GM21619 (cell line): ENCODE data around the gene SPDEF.

Experiments used
- ATAC-seq: cut with Tn5 transposase; IDR thresholded peaks from one replicate; pipeline ENCODE4 v1.9.1; 2021; ENCODE audit not compliant: unreplicated experiment

Gene SPDEF

GRCh38 chr6:34583861-34584604 is 27.9 kb upstream of the SPDEF start:
- ATAC-seq, result no peak

DNA sequence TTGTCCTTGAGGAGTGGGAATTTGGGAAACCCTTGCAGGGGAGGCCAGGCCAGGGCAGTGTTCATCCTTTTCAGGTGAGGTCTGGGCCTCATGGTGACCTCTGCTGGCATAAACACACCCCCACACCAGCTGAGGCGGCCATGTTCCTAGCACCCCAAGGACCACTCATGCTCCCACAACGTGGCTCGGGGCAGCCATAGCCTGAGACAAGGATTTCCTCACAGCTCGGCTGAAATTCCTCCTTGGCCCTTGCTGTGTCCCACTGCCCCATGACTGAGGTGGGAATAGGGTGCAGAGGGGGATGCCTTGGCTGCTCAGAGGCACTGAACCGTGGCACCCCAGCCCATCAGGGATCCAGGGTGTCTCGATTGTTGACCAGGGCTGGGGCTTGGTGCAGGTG is 27.3 kb upstream of the SPDEF start:
- no peak for ATAC-seq

GRCh38 chr6:34581561-34581920 is 25.4 kb upstream of the SPDEF start:
- ATAC-seq, result no peak

DNA sequence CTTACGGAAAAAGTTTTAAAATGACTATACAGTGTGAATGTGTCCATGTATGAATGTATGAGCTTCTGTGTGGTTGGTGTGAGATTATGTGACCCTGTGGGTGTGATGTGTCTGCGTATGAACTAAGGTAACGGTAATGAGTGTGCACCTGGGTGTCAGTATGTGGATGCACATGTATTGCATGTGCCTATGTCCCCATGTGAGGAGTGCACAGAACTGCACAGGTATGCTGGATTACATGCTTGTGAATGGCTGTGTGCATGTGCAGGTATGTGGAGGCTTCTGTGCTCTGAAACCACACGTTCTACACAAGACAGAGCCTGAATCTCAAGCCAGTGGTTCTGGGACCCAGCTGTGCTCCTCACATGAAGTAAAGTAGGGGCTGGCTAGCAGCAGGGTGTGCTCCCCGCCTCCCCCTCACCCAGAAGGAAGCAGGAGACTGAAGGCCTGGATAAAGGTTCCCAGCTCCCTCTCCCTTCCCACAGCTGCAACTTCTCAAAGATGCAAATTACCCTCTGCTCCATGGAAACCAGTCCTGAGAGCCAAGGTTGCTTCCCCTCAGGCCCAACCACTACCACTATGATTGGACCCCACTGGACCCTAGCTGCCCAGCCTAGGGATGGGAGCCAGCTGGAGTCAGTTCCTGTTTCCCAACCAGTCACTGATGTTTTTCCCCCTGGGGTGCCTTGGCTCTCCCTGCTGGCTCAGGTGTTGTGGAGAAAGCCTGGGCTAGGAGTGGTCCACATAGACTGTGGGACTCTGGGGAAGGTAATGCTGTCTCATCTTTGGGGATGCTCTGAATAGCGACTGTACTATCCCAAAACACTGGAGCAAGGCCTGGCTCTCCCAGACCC is 24.8 kb upstream of the SPDEF start:
- ATAC-seq, result no peak

GRCh38 chr6:34578445-34579262 is 22.5 kb upstream of the SPDEF start:
- ATAC-seq, result no peak

DNA sequence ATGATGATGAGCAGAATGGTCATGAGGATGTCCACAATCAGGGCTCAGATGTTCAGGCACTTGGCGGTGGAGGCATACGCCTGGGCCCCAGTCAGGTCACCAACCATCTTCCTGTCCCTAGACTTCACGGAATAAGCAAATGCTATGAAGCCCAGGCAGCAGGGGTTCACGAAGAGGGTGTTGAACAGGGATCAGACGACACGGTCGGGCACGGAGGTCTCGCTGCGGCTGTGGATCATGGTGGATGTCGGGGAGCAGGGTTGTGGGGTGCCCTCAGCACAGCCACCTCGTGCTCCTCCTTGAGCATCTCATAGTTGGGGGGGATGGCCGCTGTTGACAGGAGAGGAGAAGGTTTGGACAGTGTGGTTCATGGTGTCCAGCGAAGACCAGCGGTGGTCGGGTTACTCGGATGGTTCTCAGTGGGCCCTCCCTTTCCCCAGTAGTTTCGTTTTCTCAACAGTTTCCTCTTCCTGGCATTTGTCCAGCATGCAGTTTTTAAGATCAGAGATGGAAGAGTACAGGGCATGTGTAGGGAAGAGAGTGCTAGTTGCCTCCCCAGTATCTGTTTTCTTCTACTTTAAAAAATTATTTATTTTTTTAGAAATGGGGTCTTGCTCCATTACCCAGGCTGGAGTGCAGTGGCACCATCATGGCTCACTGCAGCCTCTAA is 20.3 kb upstream of the SPDEF start:
- no peak for ATAC-seq

- no peak for ATAC-seq
Measured at GRCh38 chr6:34575326-34575725, 19.2 kb upstream of the SPDEF start.

GRCh38 chr6:34574647-34575293 is 18.6 kb upstream of the SPDEF start:
- ATAC-seq, result no peak

- ATAC-seq, result no peak
Measured at GRCh38 chr6:34573567-34574183, 17.5 kb upstream of the SPDEF start.

GRCh38 chr6:34572585-34572984 is 16.5 kb upstream of the SPDEF start:
- no peak for ATAC-seq

DNA sequence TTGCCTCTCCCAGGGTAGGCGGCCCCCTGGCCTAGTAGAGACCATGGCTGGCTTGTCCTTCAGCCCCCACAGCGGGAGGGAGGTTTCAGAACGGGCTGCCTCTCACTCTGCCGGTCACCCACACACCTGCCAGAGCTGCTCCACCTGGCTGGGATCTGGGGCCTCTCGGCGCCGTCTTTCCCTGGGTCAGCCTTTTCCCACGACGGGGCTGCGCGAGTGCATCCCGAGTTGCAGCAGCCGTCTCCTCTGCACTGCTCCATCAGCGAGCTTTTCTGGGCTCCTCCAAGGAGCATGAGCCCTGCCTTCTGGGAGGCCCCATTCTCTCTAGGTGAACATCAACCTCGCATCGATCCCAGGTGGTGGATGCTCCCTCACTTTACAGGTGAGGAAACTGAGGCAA is 15.9 kb upstream of the SPDEF start:
- ATAC-seq, result no peak

DNA sequence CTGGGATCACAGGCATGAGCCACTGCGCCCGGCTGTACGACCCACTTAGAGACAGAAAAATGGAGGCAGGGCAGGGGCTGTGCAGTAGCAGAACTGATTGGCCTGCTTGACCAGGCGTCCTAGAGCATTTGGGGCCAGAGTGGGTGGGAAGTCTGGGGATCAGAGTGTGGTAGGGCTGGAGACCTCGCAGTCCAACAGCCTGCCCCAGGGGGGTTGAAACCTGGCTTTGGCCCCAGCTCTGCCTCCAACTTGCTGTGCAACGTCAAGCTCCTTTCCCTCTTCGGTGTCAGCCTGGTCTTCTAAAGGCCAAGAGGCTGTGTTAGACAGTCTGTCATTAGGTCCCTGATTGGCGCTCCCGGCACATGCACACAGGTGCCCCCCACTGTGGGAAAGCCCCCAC is 15.3 kb upstream of the SPDEF start:
- no peak for ATAC-seq

DNA sequence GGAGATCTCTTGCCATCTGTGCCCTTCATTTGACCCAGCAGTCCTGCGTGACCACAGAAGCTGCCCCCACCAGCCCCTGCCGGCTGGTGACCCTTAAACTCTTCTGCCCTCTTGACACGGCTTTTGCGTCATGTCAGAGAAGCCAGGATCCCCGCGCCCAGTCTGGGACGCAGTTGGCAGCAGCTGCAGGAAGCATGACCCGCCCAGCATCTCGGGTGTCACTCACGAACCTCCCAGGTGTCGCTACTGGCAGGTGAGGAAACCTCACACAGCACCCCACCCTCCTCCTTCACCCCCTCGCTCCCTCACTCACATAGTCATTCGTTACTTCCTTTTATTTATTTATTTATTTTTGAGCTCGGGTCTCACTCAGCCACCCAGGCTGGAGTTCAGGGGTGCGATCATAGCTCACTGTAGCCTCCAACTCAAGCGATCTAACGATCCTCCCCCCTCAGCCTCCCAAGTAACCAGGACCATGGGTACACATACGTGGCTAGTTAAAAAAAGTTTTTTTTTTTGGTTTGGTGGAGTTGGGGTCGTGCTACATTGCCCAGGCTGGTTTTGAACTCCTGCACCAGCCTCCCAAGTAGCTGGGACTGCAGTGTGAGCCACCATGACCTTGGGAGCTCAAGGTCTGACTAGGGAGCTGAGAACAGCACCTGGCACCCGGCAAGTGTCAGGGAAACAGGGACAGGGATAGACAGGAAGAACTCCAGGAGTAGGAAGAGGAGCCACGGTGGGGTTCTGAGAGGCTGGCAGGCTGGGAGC is 14.1 kb upstream of the SPDEF start:
- ATAC-seq, result no peak

DNA sequence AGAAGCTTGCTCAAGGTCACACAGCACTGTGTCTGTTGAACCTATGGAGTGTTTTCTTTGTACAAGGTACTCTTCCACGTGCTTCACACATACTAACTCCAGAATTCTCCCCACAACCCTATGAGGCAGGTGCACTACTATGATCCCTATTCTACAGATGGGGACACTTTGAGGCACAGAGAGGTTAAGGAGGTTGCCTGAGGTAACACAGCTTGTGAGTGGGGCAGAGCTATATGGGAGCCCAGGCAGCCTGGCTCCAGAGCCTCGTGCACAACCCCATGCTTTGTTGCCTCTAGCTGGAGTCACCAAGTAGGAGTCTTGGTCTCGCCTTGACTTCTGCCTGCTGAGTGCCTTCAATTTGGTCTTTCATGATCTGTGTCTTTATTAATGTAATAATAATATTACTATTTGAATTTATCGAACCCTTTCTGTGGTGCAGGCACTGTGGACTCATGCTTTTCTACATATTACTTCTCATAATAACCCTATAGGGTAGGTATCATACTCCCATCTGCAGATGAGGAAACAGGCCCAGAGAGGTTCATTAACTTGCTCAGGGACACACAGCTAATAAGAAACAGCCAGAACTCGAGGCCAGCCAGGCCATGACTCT is 13.3 kb upstream of the SPDEF start:
- no peak for ATAC-seq

DNA sequence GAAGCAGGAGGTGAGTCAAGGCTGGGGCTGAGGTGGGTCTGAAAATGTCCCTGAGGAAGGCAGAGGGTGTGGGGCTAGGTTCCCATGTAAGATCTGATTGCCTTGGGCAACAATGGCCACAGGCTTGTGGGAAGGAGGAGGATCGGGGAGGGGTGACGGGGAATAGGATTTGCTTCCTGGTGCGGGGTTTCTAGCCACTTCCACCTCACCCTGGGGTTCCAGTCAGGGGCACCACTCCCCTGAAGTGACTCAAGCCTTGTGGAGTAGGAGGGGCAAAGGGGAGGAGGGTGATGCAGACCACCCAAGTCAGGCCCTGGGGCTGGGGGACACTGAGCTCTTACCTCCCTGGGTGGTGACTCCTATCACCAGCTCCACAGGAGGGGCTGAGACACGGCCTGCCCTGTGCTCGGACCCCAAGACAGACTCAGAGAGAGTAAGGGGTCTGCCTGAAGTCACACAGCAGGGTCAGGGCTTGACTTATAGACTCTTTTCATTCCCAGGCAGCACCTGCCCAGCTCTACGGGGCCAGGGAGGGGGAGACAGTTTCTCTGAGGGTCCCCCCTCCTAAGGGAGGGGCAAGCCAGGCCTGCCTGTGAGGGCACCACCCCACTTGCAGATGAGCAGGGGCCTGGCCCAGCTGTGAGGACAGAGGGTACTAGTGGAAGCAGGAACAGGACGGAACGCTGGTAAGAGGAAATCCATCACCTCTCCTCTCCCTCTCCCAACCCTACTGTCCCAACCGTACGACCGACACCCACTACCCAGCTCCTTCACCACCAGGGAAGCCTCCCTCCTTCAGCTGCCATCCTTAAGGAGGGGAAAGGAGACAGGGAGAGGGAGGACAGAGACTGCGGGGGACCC is 12.4 kb upstream of the SPDEF start:
- no peak for ATAC-seq

- no peak for ATAC-seq
Measured at GRCh38 chr6:34566830-34567546, 10.9 kb upstream of the SPDEF start.

DNA sequence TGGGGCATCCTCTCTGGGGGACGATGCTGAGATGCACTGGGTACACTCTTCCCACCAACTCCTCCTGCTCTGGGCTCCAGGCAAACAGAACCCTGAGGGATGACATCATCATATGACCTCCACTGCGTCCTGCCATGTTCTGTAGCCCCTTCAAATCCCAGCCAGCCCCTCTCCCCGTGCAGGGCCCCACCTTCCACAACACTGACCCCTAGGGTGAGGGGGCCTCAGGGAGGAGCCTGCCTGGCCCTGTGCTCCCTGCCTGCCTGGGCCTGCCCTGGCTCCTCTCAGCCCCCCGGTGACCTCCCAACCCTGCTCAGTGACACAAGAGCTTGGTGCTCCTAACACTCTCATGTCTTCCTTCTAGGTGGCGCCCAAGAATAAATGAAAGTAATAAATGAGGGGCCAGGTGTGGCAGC is 9.6 kb upstream of the SPDEF start:
- no peak for ATAC-seq
